Mesenteric fat pad (tissue), 1 donor: ENCODE results near the gene L3MBTL3. TPM values are rescaled to one million over a fixed set of nuclear protein-coding genes. Genes with fewer than 3 reads are reported as not detected.

Source experiments
- DNase-seq: peaks from one replicate; pipeline ENCODE4 v3.0.0-alpha.2; 2020; ENCODE audit warnings: low spot score
- long read RNA-seq: library from polyadenylated mRNA; unstranded; transcript quantifications from one replicate; pipeline ENCODE4 v2.0.0, GENCODE V29; 2020
- total RNA-seq: library from RNA; stranded (reverse); fragmentation: NEBNext Ultra II Directional; extraction: Animal tissue kit (Norgen Biotek cat#: 25700); gene quantifications from one replicate; pipeline ENCODE4 v1.2.1, GENCODE V29; 2021
- donor health status: DM: yes; HTN: yes; CAD: no.

Gene L3MBTL3
- total RNA-seq: 9.9 TPM
- long read RNA-seq, partial matches to known transcripts: 2 of 5 reads
- long read RNA-seq, other reads (novel, unspliced or antisense): 3 of 5 reads

- peak; percentile 96 for DNase-seq
Measured at GRCh38 chr6:130018292-130018743, at the start of gene L3MBTL3. Gene L3MBTL3, plus strand, starts transcription at chr6:130018581. Its CDS starts 24,119 bp downstream, at chr6:130042700.

- DNase-seq: no peak
Measured at GRCh38 chr6:129969064-129969463, 49.3 kb upstream of the L3MBTL3 start.

- no peak for DNase-seq
Measured at GRCh38 chr6:129976110-129976509, 42.3 kb upstream of the L3MBTL3 start.

- DNase-seq: no peak
Measured at GRCh38 chr6:129978148-129978916, 40.0 kb upstream of the L3MBTL3 start.

- DNase-seq: no peak
Measured at GRCh38 chr6:129980821-129981220, 37.6 kb upstream of the L3MBTL3 start.

GRCh38 chr6:129981598-129981997 lies 36.8 kb upstream of the L3MBTL3 start:
- no peak for DNase-seq

GRCh38 chr6:129989396-129989795 lies 29.0 kb upstream of the L3MBTL3 start:
- no peak for DNase-seq

GRCh38 chr6:129992881-129993280 lies 25.5 kb upstream of the L3MBTL3 start:
- DNase-seq: no peak

- DNase-seq: no peak
Measured at GRCh38 chr6:129994410-129994809, 24.0 kb upstream of the L3MBTL3 start.

- no peak for DNase-seq
Measured at GRCh38 chr6:129996387-129996786, 22.0 kb upstream of the L3MBTL3 start.

GRCh38 chr6:130000526-130001421 lies 17.6 kb upstream of the L3MBTL3 start:
- DNase-seq: no peak

GRCh38 chr6:130008236-130008873 lies 10.0 kb upstream of the L3MBTL3 start:
- no peak for DNase-seq

GRCh38 chr6:130009146-130009545 lies 9.2 kb upstream of the L3MBTL3 start:
- no peak for DNase-seq

GRCh38 chr6:130010387-130010786 lies 8.0 kb upstream of the L3MBTL3 start:
- DNase-seq: no peak

GRCh38 chr6:130012728-130013127 lies 5.7 kb upstream of the L3MBTL3 start:
- DNase-seq: no peak

GRCh38 chr6:130018744-130019325 lies 454 bp downstream of the L3MBTL3 start:
- DNase-seq: no peak

GRCh38 chr6:130019326-130020072 lies 1.1 kb downstream of the L3MBTL3 start:
- no peak for DNase-seq

GRCh38 chr6:130020073-130020906 lies 1.9 kb downstream of the L3MBTL3 start:
- DNase-seq: no peak

- DNase-seq: no peak
Measured at GRCh38 chr6:130020907-130021629, 2.7 kb downstream of the L3MBTL3 start.
